Measurements from ENCODE around the gene SPCS1.

DNA sequence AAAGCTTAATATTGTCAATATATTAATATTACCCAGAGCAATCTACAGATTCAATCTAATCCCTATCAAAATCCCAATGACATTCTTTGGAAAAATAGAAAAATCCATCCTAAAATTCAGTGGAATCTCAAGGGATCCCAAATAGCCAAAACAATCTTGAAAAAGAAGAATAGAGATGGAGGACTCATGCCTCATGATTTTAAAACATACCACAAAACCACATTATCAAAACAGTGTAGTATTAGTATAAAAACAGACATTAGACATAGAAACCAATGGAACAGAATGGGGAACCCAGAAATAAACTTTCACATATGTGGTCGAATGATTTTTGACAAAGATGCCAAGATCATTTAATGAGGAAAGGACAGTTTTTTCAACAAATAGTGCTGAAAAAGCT, 50.2 kb downstream of the SPCS1 start:
- TF ChIP-seq, protein P1, sequence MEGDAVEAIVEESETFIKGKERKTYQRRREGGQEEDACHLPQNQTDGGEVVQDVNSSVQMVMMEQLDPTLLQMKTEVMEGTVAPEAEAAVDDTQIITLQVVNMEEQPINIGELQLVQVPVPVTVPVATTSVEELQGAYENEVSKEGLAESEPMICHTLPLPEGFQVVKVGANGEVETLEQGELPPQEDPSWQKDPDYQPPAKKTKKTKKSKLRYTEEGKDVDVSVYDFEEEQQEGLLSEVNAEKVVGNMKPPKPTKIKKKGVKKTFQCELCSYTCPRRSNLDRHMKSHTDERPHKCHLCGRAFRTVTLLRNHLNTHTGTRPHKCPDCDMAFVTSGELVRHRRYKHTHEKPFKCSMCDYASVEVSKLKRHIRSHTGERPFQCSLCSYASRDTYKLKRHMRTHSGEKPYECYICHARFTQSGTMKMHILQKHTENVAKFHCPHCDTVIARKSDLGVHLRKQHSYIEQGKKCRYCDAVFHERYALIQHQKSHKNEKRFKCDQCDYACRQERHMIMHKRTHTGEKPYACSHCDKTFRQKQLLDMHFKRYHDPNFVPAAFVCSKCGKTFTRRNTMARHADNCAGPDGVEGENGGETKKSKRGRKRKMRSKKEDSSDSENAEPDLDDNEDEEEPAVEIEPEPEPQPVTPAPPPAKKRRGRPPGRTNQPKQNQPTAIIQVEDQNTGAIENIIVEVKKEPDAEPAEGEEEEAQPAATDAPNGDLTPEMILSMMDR (IDR thresholded peaks at IDR 0.05), result no peak
- no peak for TF ChIP-seq POLR2A (IDR thresholded peaks at IDR 0.05)
